Duodenal mucosa (tissue), 2 donors: ENCODE results near the gene ZNF366.

Experiments used
- H3K27ac ChIP-seq: one replicate; pipeline ENCODE4 v1.7.0; 2013; ENCODE audit warnings: low read depth, low read length
- H3K27me3 ChIP-seq, 2 donors: one replicate each; pipeline ENCODE4 v1.7.0; 2013; ENCODE audit warnings: low read length in 2 of 2, control low read depth in 1 of 2; ENCODE audit not compliant: insufficient read depth in 2 of 2, control insufficient read depth in 1 of 2
- H3K36me3 ChIP-seq, 2 donors: one replicate each; pipeline ENCODE4 v1.7.0; 2013; ENCODE audit warnings: low read length in 2 of 2, control low read depth in 1 of 2; ENCODE audit not compliant: insufficient read depth in 2 of 2, control insufficient read depth in 1 of 2
- H3K4me1 ChIP-seq, 2 donors: one replicate each; pipeline ENCODE4 v1.7.0; 2013; ENCODE audit warnings: low read length in 2 of 2, control low read depth in 1 of 2; ENCODE audit not compliant: insufficient read depth in 2 of 2, control insufficient read depth in 1 of 2
- H3K4me3 ChIP-seq, 2 donors: one replicate each; pipeline ENCODE4 v1.7.0; 2013; ENCODE audit warnings: low read length in 2 of 2, low read depth in 1 of 2
- H3K9ac ChIP-seq, 2 donors: one replicate each; pipeline ENCODE4 v1.7.0; 2013; ENCODE audit warnings: low read length in 2 of 2, low read depth in 1 of 2
- H3K9me3 ChIP-seq, 2 donors: one replicate each; pipeline ENCODE4 v1.7.0; 2013; ENCODE audit warnings: low read length in 2 of 2, control low read depth in 1 of 2; ENCODE audit not compliant: control insufficient read depth in 1 of 2

ZNF366 gene

DNA sequence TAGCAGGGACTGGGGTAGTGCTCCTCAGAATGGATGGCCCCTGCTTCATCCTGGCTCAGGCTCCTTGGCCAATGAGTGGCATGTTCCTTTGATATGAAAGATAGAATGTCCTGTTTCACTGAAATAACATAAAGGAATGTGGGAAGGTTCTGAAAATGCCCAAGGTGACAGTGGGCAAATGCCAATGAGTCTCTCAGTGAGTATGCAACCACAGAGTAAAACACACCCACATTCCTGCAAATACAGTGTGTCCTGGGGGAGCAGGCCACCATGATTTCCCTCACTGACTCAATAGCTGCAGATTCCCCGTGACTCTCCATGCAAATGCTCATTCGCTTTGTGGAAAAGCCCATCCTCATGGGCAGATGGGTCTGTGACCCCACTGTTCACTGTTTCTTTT lies 36.4 kb downstream of the ZNF366 start:
- Histone ChIP-seq H3K9ac (no peak overlapping the region), H3K27me3 (no peaks in the 10 kb centered on the region), H3K4me1 (no peaks in the 10 kb centered on the region), H3K36me3 (no peaks in the 10 kb centered on the region), H3K27ac (no peak overlapping the region), H3K4me3 (no peak overlapping the region), H3K9me3 (no peaks in the 10 kb centered on the region)

DNA sequence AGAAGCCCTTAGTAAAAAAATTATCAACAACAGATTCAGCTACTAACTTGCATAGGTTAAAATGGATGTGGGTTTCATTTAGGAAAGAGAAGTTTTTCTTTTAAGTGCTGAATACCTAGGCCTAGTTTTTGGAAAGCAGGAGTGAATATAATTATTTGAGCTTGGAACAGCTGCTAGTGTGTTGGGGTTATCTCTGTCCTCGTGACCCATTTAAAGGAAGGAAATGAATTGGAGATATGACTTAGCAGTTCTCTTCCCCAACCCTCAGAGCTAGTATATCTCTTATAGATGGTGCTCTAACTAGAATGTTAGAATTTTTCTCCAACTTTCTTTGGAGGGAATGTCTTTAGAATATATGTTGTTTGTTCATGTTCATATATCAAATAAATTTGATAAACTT lies 38.6 kb downstream of the ZNF366 start:
- no peak overlapping the region for H3K4me3 ChIP-seq
- no peaks in the 10 kb centered on the region for H3K4me1 ChIP-seq
- H3K9me3 ChIP-seq = no peaks in the 10 kb centered on the region
- no peak overlapping the region for H3K27ac ChIP-seq
- H3K9ac ChIP-seq = no peak overlapping the region
- H3K36me3 ChIP-seq = no peaks in the 10 kb centered on the region
- no peaks in the 10 kb centered on the region for H3K27me3 ChIP-seq

DNA sequence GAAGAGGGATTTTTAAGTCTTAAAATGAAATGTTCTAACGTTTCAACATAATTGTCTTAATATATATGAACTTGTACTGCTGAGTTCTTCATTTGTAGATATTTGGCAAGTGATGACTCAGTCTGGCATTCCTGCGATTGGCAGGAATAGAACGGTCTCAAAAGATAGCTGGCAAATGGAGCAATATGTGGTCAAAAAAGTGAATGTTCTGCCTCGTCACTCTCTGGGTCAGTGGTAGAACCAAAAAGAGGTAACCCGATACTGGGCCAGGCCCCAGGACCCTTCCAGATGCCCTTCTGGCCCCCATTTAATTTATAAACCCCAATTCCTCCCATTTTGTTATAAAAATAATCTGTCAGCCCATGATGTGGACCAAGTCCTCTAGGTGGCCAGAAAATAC lies 39.2 kb downstream of the ZNF366 start:
- Histone ChIP-seq H3K9me3 (no peaks in the 10 kb centered on the region), H3K9ac (no peak overlapping the region), H3K27ac (no peak overlapping the region), H3K4me3 (no peak overlapping the region), H3K4me1 (no peaks in the 10 kb centered on the region), H3K27me3 (no peaks in the 10 kb centered on the region), H3K36me3 (no peaks in the 10 kb centered on the region)

DNA sequence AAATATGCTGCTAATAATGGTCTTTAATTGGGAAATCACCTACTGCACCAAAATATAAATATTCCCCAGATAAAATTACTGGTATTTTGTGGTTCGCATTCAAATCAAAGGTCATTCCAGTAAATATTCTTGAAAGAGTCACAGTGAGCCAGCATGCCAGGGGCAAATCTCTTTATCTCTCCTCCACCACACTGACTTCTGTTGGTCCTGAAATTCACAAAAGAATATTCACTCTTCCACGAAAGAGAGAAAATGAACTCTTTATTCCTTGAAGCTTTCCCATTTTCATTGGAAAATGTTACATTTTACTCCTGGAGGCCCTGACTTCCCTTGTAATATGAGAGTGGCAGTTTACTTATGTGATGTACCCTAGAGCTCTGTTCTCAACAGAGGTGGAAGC lies 39.7 kb downstream of the ZNF366 start:
- Histone ChIP-seq H3K4me1 (no peaks in the 10 kb centered on the region), H3K4me3 (no peak overlapping the region), H3K9me3 (no peaks in the 10 kb centered on the region), H3K27ac (no peak overlapping the region), H3K9ac (no peak overlapping the region), H3K36me3 (no peaks in the 10 kb centered on the region), H3K27me3 (no peaks in the 10 kb centered on the region)

DNA sequence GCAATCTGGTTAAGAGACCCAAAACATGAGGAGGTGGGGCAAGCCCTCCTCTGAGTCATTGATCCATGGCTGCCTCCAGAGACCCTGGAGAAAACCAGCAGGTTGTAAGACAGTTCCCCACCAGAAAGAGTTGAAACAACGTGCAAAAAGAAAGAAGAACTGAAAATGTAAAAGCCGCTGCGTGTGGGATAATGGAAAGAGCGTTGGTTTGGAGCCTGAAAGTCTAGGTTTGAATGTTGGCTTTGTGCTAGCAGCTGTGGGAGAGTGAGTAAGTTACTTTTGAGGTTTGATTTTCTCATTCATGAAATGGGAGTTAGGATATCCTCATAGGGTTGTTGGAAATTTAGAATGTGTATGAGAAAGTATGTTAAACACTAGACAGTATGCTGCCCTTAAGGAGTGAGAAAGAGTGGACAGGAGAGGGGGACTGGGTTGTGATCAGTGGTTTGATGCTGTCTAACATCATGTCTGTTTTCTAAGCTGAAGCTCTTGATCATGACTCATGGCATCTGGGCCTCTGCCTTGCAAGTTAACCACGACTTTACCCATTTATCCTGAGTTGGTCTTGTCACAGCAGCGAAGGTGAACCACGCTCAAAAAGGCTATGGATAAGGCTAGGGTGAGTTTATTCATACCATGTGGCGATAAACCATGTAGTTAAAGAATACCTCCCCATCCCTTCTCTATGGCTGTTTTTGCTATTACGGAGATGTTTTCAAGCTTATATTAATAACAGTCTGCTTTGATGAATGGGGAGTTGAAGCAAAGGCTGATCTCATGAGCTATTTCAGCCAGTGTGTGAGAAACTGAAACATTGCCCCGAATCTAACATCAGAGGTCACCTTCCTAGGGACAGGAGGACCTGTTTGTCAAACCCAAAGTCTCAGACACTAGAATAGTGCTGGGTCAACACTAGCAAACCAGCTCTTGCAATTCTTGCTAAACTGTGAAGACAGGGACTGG lies 41.3 kb downstream of the ZNF366 start:
- no peaks in the 10 kb centered on the region for H3K27me3 ChIP-seq
- H3K9ac ChIP-seq = no peak overlapping the region
- no peaks in the 10 kb centered on the region for H3K9me3 ChIP-seq
- no peaks in the 10 kb centered on the region for H3K36me3 ChIP-seq
- no peak overlapping the region for H3K4me3 ChIP-seq
- H3K4me1 ChIP-seq = no peaks in the 10 kb centered on the region
- no peak overlapping the region for H3K27ac ChIP-seq

DNA sequence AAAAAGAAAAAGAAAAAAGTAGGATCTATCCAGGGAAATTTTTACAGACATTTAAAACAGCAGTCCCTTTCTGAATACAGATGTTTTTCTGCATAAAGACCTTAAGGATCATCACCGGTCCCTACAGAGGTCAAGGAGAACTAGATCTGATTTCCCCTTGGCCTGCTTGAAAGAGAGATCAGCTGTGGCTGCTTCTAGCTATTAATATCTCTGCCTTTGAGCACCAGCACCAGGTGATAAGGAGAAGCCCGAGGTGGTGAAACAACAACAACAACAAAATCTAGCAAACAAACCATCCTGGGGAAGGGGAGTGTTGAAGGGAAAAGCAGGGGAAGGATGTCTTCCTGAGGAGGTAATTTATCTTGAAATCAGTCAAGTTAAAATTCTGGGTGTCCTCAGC lies 42.1 kb downstream of the ZNF366 start:
- Histone ChIP-seq H3K9ac (no peak overlapping the region), H3K9me3 (no peaks in the 10 kb centered on the region), H3K36me3 (no peaks in the 10 kb centered on the region), H3K27me3 (no peaks in the 10 kb centered on the region), H3K4me1 (no peaks in the 10 kb centered on the region), H3K27ac (no peak overlapping the region), H3K4me3 (no peak overlapping the region)

DNA sequence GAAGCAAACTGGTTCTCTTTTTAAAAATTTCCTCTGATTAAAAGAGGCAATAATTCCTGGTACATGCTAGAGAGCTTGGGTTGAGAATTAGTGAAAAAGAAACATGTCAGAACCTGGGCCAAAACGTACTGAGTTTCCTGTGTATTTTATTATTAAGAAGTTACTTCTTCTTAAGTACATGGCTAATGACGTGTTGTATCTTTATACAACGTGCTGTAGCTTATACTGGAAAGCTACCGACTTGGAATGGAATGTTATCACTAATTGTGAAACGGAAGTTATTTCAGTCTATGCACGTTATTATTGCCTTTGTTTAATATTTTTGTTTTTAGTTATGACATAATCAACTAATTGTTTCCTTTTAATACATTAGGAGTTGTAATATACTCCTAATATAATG lies 43.1 kb downstream of the ZNF366 start:
- Histone ChIP-seq H3K4me1 (peaks cover 5% of the 10 kb centered on the region in 2 donors), H3K9me3 (no peaks in the 10 kb centered on the region), H3K36me3 (no peaks in the 10 kb centered on the region), H3K27ac (no peak overlapping the region), H3K27me3 (no peaks in the 10 kb centered on the region), H3K9ac (no peak overlapping the region), H3K4me3 (no peak overlapping the region)

DNA sequence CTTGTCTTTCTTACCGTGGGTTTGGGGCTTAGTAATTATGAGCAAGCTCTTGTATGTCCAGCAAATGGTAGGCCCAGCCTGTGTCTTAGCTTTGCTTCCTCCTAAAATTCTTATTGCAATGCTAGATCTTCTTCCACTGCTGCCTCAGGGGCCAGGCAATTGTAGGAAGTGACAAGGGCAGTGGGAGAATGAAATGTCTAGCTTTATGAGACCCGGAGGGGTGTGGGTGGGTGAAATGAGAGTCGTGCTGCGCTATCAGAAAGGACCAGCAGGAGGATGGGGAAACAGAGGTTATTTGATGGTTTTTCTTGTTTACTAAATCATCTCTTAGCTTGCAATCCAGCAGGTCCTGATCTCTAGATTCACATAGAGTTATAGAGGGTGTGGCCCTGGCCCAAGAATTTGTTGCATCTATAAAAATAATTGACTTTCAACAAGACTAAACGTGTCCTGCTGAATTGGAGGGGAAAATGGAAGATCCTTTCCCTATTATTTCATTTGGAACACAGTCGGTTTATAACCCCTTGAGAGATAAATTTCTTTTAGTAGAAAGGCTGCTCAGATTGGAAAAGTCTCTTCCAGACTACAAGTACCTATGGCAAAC lies 43.7 kb downstream of the ZNF366 start:
- H3K4me1 ChIP-seq = peaks cover 10 to 11% of the 10 kb centered on the region in 2 donors
- H3K9ac ChIP-seq = no peak overlapping the region
- no peak overlapping the region for H3K27ac ChIP-seq
- H3K4me3 ChIP-seq = no peak overlapping the region
- H3K36me3 ChIP-seq = no peaks in the 10 kb centered on the region
- H3K9me3 ChIP-seq = no peaks in the 10 kb centered on the region
- no peaks in the 10 kb centered on the region for H3K27me3 ChIP-seq

DNA sequence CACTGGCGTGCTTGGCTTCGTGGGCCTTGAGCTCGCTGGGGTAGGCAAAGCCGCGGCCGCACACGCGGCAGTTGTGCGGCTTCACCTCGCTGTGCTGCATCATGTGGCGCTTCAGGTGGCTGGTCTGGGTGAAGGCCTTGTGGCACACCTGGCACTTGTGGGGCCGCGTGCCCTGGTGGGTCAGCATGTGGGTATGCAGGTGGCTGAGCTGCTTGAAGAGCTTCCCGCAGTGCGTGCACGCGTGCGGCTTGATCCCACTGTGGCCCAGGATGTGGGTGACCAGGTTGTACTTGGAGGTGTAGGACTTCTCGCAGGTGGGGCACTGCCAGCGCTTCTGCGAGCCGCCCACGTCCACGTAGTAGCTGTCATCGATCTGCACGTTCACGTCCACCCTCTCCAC lies 46.8 kb downstream of the ZNF366 start:
- Histone ChIP-seq H3K4me1 (peaks cover 12 to 13% of the 10 kb centered on the region in 2 donors), H3K36me3 (no peaks in the 10 kb centered on the region), H3K9me3 (no peaks in the 10 kb centered on the region), H3K4me3 (no peak overlapping the region), H3K9ac (no peak overlapping the region), H3K27ac (no peak overlapping the region), H3K27me3 (no peaks in the 10 kb centered on the region)

DNA sequence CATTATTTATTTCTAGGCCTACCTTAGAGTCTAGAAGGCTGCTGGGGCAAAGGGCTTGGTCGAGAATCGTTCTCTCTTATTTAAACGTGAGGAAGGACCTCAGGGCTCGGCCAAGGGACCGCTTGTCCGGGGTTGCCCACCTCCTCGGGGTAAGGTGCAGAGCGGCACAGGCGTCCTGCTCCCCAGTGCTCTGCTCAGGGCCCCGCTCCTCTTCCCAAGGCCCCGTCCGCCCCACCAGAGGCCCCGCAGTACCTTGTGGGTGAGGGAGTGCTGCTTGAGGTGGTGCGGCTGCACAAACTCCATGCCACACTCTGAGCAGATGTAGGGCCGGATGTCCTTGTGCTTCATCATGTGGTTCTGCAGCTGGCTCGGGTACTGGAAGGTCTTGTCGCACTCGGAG lies 47.3 kb downstream of the ZNF366 start:
- H3K27me3 ChIP-seq = no peaks in the 10 kb centered on the region
- H3K9me3 ChIP-seq = no peaks in the 10 kb centered on the region
- H3K9ac ChIP-seq = no peak overlapping the region
- no peak overlapping the region for H3K4me3 ChIP-seq
- H3K27ac ChIP-seq = no peak overlapping the region
- H3K4me1 ChIP-seq = peaks cover 12 to 13% of the 10 kb centered on the region in 2 donors
- no peaks in the 10 kb centered on the region for H3K36me3 ChIP-seq
